Hepatocyte (in vitro differentiated cells): ENCODE results near the gene CD74.

ENCODE experiments used
- CTCF ChIP-seq: fragments of 200-600 bp; sonication (generic); IDR thresholded peaks from 2 replicates; pipeline ENCODE4 v1.5.1; 2016; ENCODE audit warnings: antibody characterized with exemption, mild to moderate bottlenecking; ENCODE audit not compliant: poor library complexity
- EZH2 ChIP-seq: fragments of 200-600 bp; sonication (generic); IDR thresholded peaks from 2 replicates; pipeline ENCODE4 v1.6.1; 2016; ENCODE audit warnings: antibody characterized with exemption, mild to moderate bottlenecking, borderline replicate concordance
- EZH2phosphoT487 ChIP-seq: fragments of 200-600 bp; sonication (generic); IDR thresholded peaks from one replicate; pipeline ENCODE4 v1.6.1; 2018; ENCODE audit warnings: antibody characterized with exemption, mild to moderate bottlenecking, low read depth, moderate library complexity; ENCODE audit not compliant: unreplicated experiment, severe bottlenecking

GRCh38 chr5:150444770-150445169, 32.1 kb upstream of the CD74 start:
- TF ChIP-seq CTCF (no peak), EZH2 (no peak), EZH2phosphoT487 (no peak)
